Osteocyte (in vitro differentiated cells): Measurements from ENCODE around the gene BCL3. TPM values are rescaled to one million over a fixed set of nuclear protein-coding genes. Genes with fewer than 3 reads are reported as not detected.

ENCODE experiments used
- DNase-seq: peaks from one replicate; pipeline ENCODE4 v3.0.0; 2021; ENCODE audit warnings: mixed read lengths; ENCODE audit not compliant: unreplicated experiment; ENCODE audit errors: extremely low spot score
- H3K27ac Mint-ChIP-seq: one replicate; pipeline ENCODE4 v1.8.0; 2021; ENCODE audit warnings: mild to moderate bottlenecking, mixed read lengths; ENCODE audit not compliant: unreplicated experiment
- H3K27me3 Mint-ChIP-seq: one replicate; pipeline ENCODE4 v1.8.0; 2021; ENCODE audit warnings: mixed read lengths; ENCODE audit not compliant: unreplicated experiment
- H3K36me3 Mint-ChIP-seq: one replicate; pipeline ENCODE4 v1.8.0; 2021; ENCODE audit warnings: mixed read lengths; ENCODE audit not compliant: unreplicated experiment
- H3K4me1 Mint-ChIP-seq: one replicate; pipeline ENCODE4 v1.8.0; 2021; ENCODE audit warnings: mixed read lengths; ENCODE audit not compliant: unreplicated experiment
- H3K4me3 Mint-ChIP-seq: one replicate; pipeline ENCODE4 v1.8.0; 2021; ENCODE audit warnings: mild to moderate bottlenecking, moderate library complexity, mixed read lengths; ENCODE audit not compliant: unreplicated experiment
- H3K9me3 Mint-ChIP-seq: one replicate; pipeline ENCODE4 v1.8.0; 2021; ENCODE audit warnings: mixed read lengths; ENCODE audit not compliant: unreplicated experiment
- total RNA-seq: library from RNA; stranded (reverse); gene quantifications from 2 replicates; pipeline ENCODE4 v1.2.1, GENCODE V29; 2021
- TF ChIP-seq, protein P1 (sequence below): fragments of 200-600 bp; sonication (generic); IDR thresholded peaks from 2 replicates; pipeline ENCODE4 v1.5.0; 2021; ENCODE audit warnings: antibody characterized with exemption, mild to moderate bottlenecking, moderate library complexity

BCL3 gene
- total RNA-seq, 1 donor from 2014 or later: 15.3 TPM

- Mint-ChIP-seq H3K36me3 (no peaks in the 10 kb centered on the region), H3K27ac (no peak overlapping the region), H3K27me3 (no peaks in the 10 kb centered on the region), H3K4me1 (peaks cover 52% of the 10 kb centered on the region), H3K4me3 (no peak overlapping the region), H3K9me3 (no peaks in the 10 kb centered on the region)
- TF ChIP-seq, protein P1, sequence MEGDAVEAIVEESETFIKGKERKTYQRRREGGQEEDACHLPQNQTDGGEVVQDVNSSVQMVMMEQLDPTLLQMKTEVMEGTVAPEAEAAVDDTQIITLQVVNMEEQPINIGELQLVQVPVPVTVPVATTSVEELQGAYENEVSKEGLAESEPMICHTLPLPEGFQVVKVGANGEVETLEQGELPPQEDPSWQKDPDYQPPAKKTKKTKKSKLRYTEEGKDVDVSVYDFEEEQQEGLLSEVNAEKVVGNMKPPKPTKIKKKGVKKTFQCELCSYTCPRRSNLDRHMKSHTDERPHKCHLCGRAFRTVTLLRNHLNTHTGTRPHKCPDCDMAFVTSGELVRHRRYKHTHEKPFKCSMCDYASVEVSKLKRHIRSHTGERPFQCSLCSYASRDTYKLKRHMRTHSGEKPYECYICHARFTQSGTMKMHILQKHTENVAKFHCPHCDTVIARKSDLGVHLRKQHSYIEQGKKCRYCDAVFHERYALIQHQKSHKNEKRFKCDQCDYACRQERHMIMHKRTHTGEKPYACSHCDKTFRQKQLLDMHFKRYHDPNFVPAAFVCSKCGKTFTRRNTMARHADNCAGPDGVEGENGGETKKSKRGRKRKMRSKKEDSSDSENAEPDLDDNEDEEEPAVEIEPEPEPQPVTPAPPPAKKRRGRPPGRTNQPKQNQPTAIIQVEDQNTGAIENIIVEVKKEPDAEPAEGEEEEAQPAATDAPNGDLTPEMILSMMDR: no peak
- DNase-seq: no peak
Observed at GRCh38 chr19:44722131-44723121, 26.1 kb upstream of the BCL3 start.

- Mint-ChIP-seq H3K4me1 (peaks cover 45% of the 10 kb centered on the region), H3K27ac (no peak overlapping the region), H3K36me3 (no peaks in the 10 kb centered on the region), H3K27me3 (no peaks in the 10 kb centered on the region), H3K9me3 (no peaks in the 10 kb centered on the region), H3K4me3 (no peak overlapping the region)
- DNase-seq: no peak
- TF ChIP-seq, protein P1: no peak
Observed at GRCh38 chr19:44723299-44723951, 25.1 kb upstream of the BCL3 start.

GRCh38 chr19:44723952-44724319 lies 24.6 kb upstream of the BCL3 start:
- H3K4me3 Mint-ChIP-seq: no peak overlapping the region
- DNase-seq: peak; percentile 93
- H3K36me3 Mint-ChIP-seq: no peaks in the 10 kb centered on the region
- TF ChIP-seq, protein P1: peak; percentile 99
- H3K27ac Mint-ChIP-seq: no peak overlapping the region
- H3K27me3 Mint-ChIP-seq: no peaks in the 10 kb centered on the region
- H3K9me3 Mint-ChIP-seq: no peaks in the 10 kb centered on the region
- peaks cover 40% of the 10 kb centered on the region for H3K4me1 Mint-ChIP-seq

GRCh38 chr19:44725251-44725650 lies 23.3 kb upstream of the BCL3 start:
- no peaks in the 10 kb centered on the region for H3K36me3 Mint-ChIP-seq
- peaks cover 32% of the 10 kb centered on the region for H3K4me1 Mint-ChIP-seq
- H3K27me3 Mint-ChIP-seq: no peaks in the 10 kb centered on the region
- DNase-seq: no peak
- no peak overlapping the region for H3K27ac Mint-ChIP-seq
- no peak overlapping the region for H3K4me3 Mint-ChIP-seq
- TF ChIP-seq, protein P1: no peak
- H3K9me3 Mint-ChIP-seq: no peaks in the 10 kb centered on the region

- no peaks in the 10 kb centered on the region for H3K36me3 Mint-ChIP-seq
- H3K4me1 Mint-ChIP-seq: peaks cover 30% of the 10 kb centered on the region
- H3K9me3 Mint-ChIP-seq: no peaks in the 10 kb centered on the region
- H3K27me3 Mint-ChIP-seq: no peaks in the 10 kb centered on the region
- TF ChIP-seq, protein P1: no peak
- no peak overlapping the region for H3K4me3 Mint-ChIP-seq
- peak overlapping the region; percentile 41 for H3K27ac Mint-ChIP-seq
- DNase-seq: no peak
Observed at GRCh38 chr19:44725684-44726083, 22.8 kb upstream of the BCL3 start.
